NCI-H69 (cell line): ENCODE measurements around the gene MRPL33.
A peak's percentile ranks its signal among the peaks of the same experiment; 100 is the strongest.

Experiments
- DNase-seq: peaks from one replicate; lab custom pipeline; 2025; lab: John Stamatoyannopoulos, UW

Gene MRPL33

DNA sequence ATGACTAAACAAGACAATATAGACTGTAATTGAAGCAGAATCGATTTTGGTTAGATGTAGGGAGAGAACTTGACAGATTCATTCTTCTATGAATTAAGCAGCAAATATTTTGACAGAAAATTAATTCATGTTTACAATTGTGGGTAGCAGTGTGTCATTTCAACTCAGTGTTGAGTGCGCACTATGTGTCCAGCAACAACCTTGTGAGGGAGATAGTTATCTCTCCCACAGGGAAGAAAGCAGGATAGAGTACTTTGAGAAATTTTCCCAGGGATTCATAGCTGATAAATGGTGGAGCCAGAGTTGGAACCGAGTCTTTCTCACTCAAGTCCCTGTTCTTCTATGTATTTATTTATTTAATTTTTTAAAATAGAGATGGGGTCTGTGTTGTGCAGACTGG, 5.2 kb downstream of the MRPL33 start:
- no peak for DNase-seq

DNA sequence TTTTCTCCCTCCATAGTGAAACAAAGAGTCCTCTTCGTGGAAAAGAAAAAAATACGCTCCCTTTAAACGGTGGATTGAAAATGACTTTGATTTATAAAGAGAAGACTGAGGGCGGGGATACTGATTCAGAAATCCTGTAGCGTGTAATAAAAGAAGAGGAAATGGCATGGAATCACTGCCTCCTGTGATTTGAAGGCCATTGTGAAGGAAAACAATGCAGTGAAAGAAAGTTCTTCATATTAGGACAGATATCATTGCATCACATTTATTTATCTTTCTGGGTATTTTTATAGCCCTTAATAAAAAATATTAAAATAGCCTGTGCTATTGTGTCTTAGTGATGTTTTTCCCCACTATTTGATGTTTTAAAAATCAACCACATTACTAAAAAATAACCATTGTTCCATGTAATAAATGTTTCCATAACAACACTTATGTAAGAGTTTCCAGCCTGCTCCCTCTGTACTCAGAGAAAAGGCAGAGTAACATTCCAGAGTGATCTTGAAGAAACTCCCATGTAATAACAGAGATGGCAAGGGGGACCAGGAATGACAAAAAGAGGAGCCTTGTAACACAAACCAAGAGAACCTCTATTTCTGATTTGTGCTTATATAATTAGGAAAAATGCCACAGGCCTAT, 8.0 kb downstream of the MRPL33 start:
- DNase-seq, result no peak

DNA sequence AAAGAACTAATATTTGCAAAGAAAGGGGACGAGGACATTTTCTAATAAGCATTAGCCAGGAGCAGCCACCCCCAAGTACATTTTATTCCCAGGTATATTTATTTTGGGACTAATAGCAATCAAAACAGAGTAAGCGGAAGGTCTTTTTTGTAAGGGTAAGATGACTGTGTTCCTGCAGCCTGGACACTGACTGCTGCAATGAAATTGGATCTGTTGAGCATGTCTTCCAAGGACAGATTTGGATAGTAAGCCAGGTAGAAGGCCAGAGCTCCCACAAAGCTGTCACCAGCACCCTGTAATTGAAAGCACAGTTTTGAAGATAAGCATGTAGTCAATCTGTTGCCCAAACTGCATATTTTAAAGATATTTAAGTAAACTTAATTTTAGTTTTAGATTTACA, 10.0 kb downstream of the MRPL33 start:
- peak; percentile 2 for DNase-seq

DNA sequence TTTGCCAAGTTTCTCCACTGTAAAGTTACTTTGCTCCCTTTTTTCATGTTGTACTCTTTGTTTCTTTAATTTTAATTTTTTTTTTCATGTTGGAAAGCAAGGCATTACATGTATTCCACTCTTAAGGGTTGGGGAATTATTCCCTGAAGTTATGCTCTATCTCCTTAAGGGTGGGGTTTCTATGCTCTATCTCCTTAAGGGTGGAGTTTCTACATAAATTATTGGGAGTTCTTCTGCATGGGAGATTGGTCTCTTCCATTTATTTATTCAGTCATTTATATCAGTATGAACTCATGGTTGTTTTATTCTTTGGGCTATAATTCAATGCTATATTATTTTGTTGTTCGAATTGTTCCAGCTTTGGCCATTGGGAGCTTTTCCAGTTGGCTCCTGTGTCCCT, 11.2 kb downstream of the MRPL33 start:
- DNase-seq, result no peak

DNA sequence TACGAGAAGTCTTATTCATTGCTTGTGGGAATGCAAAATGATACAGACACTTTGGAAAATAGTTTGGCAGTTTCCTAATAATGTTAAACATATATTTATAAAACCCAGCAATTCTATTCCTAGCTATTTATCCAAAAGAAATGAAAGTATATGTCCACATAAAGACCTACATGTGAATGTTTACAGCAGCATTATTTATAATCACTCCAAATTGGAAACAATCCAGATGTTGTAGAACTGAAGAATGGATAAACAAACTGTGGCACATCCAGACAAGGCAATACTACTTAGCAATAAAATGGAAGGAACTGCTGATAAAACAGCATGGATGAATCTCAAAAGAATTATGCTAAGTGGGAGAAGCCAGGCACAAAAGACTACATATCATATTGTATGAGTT, 19.3 kb downstream of the MRPL33 start:
- DNase-seq, result no peak

DNA sequence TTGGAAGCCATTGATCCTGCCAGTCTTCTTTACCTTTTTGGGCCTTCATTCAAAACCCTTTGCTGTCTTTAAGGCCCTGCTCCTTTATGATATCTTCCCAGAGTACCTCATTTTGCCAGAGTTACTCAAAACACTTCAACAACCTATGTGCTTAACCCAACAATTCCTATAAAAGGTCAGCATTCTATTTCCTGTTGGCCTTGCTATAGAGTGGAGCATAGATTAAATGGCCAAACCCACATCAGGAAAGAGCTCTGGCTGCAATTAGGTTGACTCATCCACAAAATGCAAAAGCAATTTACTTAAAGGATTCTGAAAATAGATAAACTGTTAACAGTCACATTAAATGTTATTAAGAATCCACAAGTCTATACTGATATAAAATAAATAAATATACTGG, 21.2 kb downstream of the MRPL33 start:
- DNase-seq, result no peak

DNA sequence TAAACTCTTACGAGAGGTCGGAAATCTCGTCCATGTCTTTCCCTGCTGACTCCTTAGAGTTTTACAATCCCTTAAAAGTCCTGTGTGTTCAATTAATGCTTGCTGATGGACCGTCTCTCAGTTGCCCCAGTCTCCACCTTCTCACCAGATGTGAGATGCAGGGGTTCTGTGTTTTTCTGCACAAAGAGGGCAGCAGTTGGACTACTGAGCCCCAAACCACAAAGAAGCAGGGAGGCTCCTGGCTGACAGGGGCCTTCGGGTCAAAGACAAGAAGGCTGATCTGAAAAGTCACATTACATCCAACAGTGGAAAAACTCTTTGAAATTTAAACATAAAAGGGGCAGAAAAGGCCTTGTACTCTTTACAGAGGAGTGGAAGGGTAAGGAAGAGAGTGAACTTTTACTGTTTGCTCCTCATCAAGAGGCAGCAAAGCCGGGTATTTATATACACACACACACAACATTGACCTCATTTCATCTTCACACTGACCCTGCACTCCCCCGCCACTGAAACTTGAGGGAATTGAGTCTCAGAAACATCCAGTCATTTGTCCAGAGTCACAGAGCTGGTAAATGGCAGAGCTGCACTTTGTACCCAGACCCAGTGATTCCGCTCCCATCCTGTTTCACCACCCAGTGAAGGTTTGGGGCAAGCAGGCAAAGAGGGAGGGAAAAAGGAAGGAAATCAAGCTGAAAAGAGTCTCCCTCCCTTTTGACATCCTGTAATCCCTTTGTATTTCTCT, 23.7 kb downstream of the MRPL33 start:
- no peak for DNase-seq

DNA sequence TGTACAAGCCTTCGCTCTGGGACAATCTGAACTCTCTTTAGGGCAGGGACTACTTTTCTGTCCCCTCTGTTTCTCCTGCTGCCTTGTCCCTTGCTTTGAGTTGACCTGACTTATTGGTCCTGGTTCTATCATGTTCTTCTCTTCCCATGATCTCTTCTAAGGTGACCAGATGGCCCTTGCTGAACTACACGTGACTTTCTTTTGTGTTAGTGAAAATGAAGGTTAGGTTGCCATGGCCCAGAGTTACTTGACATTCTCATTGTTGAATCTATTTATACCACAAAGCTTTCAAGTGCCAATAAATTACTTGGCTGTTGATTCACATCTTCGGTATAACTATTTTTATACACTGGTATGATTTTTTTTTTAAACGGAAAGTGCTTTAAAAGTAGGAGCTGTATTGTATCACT, 24.4 kb downstream of the MRPL33 start:
- DNase-seq, result no peak

DNA sequence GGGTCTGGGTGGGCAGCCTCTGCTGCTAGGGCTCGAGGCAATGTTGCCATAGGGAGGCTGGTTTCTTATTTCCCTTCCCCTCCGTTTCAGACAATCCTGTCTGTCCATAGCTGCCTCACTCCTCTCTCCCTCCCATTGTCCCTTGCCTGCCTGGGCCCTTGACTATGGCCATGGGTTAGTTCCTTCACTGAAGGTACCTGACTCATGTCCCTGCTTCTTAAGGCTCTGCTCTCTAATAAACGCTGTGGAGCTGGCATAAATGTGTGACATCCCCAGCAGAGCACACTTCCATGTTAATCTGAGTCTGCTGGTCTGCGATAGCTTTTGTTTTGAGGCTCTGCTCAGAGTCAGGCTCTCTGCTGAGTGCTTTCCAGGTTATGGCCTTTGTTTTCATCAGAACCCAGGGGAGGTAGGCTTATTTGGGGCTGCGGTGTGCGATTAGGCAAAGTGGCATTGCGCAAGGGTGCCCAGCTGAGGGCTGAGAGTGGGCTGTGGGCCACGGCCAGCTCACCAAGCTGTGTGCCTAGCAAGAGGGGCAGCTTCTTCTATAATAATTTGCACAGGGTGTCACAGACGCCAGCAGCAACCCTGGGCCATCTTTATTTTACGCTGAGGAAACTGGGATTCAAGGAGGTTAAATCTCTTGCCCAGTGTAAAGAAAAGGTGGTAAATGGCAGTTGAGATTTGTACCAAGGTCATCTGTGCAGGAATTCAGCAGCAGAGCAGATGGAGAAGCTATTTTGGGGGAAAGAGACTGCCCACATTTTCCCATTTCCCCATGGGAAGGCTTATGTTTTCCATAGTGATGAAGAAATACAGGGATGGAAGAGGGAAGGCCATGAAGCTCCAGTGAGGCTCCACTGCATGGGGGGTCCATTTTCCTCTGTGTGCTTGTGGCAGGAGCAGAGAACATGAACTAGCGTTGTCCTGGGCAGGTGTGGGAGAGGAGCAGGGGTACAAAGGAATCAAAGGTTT, 25.6 kb downstream of the MRPL33 start:
- DNase-seq, result no peak

DNA sequence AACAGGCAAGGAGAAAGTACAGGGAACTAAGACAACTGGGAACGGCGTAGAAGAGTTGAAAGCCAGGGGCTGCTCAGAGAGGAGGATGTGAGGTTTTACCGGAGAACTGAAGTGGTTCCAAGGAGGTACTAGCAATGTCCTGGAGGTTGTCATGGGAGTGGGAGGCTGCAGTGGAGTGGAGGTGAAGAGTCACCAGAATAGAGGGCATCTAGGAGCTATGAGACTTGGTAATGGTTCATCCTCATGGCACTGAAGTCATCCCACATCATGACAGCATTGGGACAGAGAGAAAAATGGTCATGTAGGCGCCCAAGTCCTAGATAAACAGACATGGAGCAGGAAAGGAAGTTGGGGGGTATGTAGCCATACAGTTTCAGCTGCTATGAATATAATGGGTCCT, 26.3 kb downstream of the MRPL33 start:
- DNase-seq, result no peak

DNA sequence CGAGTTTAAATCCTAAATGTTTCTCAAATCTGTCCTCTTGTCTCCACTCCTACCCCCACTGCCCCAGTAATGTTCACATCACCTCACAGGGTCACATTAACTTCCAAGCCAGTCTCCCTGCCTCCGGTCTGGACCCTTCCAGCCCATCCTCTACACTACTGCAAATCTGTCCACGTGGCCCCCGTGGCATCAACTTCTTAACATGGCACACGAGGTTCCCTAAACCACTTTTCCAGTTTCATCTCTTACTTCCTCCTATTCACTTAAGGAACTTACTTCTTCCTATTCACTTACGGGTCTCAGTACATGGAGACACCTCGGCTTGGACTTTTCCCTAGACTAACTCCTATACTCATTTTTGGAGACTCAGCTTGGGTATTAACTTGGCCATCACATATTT, 27.0 kb downstream of the MRPL33 start:
- no peak for DNase-seq

DNA sequence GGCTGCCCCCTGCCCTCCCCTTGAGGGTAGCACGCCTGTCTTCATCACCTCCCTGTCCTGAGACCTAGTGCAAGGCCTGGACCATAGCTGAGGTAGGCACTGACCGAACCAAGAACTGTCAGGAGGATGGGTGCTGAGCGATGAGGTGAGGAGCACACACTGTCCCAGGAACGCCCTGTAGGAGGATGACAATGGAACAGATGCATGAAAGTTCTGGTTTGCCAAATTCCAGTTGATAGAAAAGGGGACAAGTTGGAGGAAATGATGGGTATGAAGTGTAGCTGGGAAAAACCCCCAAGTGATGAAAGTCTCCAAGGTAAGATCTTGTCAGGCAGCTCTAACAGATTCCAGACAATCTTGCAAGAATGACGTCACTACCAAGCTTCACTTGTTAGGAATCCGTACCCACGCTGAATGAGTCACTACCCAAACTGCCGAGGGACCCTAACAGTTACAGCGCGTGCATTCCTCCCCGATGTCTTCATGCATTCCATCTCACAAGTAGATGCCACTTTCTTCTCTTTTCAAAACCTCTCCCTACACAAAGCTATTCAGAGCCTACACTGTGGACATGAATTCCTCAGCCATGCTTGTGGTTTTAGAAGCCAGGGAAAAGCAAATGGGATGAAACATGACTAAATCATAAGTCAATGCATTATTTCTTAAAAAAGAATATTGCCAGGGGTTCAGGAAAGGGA, 27.6 kb downstream of the MRPL33 start:
- no peak for DNase-seq

DNA sequence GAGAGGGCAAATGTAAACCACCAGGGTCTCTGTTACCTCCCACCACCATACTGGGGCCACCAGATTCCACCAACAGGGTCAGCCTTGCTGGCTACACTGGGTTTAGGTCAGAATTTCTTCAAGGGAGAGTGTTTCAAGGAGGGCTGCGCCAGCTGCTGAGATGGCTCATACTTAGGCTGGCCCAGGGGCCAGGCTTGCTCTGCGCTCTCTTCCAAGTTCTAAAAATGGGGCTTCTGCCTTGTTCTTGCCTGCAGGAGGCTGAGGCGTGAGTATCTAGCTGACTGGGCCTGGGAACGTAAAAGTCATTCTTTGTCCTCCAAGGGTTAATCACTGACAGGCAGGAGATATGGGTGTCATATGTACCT, 28.1 kb downstream of the MRPL33 start:
- no peak for DNase-seq

DNA sequence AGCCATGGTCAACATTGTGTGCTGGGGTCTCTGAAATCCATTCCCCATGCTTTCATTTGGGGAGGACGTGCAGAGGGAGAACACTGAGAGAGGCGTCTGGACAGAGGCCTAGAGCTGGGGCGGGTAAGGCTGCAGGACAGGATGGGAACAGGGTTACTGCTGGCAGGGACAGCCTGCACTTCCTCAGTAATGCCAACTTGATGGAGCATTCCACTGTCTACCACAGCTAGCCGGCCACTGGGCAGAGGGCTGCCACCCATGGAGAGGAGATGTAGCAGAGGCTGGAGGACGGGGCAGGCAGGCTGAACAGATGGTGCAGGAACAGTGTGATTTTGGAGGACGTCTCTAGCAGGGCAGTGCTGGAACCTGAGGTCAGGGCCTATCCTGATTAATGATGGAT, 29.3 kb downstream of the MRPL33 start:
- no peak for DNase-seq

DNA sequence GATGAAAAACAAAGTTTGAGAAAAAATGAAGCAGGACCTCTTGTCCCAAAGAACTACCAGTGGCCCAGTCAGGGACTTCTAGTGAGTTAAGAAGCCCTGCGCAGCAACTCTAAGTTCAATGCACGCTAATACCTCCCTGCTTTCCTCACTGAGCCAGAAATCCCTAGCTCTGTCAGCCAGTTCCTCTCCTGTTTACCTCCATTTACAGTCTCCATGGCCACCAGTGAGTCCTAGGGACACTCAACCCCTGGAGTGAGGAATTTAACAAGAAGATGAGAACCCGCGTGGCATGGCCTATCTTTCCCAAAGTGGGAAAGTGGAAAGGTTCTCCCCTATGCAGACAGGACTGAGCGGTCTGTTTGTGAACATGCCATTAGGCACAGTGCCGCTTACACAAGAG, 31.0 kb downstream of the MRPL33 start:
- DNase-seq, result no peak

DNA sequence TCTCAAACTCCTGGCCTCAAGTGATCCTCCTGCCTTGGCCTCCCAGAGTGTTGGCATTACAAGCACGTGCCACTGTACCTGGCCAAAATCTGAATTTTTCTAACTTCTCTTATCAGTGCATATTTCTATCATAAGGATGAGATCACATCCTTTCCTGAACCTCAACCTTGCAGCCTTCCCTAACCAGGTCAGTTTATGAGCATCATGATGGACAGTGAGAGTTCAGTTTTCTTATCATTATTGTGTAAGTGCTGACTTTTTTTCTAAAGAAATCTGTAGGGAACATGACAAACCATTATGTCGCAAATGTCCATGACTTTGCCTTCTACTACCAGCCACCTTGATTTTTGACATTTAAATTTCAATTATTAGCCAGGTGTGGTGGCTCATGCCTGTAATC, 31.5 kb downstream of the MRPL33 start:
- no peak for DNase-seq

DNA sequence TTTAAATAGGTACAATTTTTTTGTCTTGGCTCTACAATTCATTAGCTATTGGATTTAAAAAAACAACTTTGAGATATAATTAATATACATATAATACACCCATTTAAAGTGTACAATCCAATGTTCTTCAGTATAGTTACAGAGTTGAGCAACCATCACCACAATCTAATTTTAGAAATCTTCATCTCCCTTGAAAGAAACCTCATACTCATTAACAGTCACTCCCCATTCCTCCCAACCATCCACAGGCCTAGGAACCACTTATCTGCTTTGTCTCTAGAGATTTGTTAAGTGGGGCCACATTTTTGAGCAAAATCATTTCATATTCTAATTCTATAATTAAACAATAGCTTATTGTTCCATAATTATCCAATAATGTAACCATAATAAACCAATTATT, 32.6 kb downstream of the MRPL33 start:
- no peak for DNase-seq

DNA sequence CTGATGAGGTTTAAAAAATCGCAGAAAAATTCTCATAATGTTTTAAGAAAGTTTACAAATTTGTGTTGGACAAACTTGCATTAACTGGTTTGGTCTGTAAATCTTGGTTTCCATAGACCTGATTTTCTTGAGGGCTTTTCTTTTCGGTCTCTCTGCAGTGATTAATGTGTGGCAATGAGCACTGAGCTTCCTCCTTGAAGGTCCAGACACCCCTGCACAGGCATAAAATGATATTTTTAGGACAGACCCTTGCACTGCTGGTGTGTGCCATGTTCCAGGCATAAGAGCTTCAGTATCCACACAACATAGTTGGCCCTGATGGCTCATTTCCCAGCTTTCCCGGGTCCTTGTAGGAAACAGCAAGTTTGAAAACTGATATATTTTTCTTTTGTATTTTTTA, 33.7 kb downstream of the MRPL33 start:
- DNase-seq, result no peak

DNA sequence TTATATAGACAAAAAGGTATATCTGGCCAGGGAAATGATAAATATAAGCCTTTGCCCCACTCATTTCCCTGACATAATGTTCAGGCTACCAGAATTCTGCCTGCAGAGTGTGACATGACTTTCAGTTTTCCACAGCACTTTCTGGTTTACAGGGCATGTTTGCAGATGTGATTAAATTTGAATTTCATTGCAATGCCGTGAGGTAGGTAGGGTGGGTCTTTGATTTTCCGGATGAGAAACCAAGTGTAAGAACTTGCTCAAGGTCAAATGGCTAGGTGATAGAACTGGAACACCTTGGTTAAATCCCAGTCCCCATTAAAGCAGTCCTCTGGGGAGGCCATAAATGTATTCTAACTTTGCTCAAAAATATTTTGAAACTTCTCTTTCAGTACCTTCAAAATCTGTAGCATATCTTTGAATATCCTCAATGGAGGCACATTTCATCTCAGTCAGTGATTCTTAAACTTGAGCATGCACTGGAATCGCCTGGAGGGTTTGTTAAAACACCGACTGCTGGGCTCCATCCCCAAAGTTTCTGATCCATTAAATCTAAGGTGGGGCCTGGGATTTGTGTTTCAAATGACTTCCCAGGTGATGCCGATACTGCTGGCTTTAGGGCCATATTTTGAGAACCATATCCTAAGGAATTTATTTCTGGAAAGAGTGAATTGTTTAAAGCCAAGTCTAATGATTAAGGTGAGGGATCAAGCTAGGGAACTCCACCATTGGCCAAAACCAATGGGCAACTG, 35.0 kb downstream of the MRPL33 start:
- no peak for DNase-seq

DNA sequence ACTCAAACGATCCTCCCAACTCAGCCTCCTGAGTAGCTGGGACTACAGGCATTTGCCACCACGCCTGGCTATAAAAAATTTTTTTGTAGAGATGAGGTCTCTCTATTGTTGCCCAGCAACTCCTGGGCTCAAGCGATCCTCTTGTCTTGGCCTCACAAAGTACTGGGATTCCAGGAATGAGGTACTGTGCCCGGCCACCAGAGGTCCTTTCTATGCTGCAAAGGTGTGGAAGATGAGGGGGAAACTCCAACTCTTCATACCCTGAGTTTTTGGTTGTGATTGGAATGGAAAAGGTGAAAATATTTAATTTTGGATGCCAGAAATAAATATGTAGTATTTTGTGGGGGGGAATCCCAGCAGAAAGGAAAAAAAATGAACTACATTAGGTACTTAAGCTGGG, 36.0 kb downstream of the MRPL33 start:
- peak; percentile 17 for DNase-seq

DNA sequence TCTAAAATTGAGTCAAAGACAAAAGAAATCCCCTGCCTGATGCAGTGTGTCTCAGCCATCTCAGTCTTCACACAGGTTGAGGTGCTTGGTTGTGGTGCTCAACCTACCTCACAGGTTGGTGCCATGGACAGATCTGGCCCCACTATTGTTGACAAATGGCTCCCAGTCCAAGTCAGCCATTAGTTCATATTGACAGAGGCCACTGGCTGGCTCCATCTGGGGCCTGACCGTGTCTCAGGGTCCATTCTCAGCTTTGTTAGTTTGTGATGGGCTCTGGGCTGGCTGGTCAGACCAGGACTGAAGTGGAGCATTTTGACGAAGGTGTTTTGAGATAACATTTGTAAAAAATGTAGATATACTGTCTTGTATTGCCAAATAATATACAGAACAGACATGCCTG, 36.9 kb downstream of the MRPL33 start:
- DNase-seq, result no peak

DNA sequence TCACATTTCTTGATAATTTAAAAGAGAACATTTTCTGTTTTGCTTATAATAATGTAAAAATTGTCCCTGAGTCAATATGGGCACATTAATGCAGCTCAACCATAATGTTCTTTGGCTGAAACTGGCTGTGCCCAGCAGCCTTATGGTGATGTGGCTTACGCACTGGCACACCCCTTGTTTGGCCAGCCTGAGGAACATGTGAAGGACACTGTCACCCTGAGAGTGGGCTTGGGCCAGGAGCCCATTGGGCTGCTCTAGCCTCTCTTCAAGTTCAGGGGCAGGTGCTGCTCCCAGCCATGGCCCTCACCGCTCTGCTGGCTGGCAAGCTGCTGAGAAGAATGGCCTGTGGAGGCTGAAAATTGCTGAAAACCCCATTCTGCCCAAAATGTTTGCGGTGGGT, 37.5 kb downstream of the MRPL33 start:
- DNase-seq, result no peak
